Liver (tissue), 9 donors: ENCODE data around the gene THSD7B. TPM values are rescaled to one million over a fixed set of nuclear protein-coding genes. Genes with fewer than 3 reads are reported as not detected.

ENCODE experiments used
- DNase-seq: peaks from one replicate; pipeline ENCODE4 v3.0.0-alpha.2; 2017; ENCODE audit warnings: low spot score
- H3K27ac ChIP-seq, 2 donors: one replicate each; pipeline ENCODE4 v1.7.0; 2013; ENCODE audit warnings: inconsistent platforms in 2 of 2, low read length in 2 of 2, control low read depth in 1 of 2, low read depth in 1 of 2, mild to moderate bottlenecking in 1 of 2
- H3K27me3 ChIP-seq, 4 donors: one replicate each; pipeline versions ENCODE4 v1.6.1 to v1.7.0; 2013; ENCODE audit warnings: low read length in 3 of 4, inconsistent platforms in 1 of 4, mild to moderate bottlenecking in 1 of 4, moderate library complexity in 1 of 4; ENCODE audit not compliant: control insufficient read depth in 4 of 4, insufficient read depth in 4 of 4
- H3K36me3 ChIP-seq, 4 donors: one replicate each; pipeline versions ENCODE4 v1.6.1 to v1.7.0; 2013; ENCODE audit warnings: low read length in 3 of 4, mild to moderate bottlenecking in 3 of 4, low read depth in 1 of 4, moderate library complexity in 1 of 4; ENCODE audit not compliant: control insufficient read depth in 4 of 4, insufficient read depth in 3 of 4
- H3K4me1 ChIP-seq, 4 donors: one replicate each; pipeline versions ENCODE4 v1.6.1 to v1.7.0; 2013; ENCODE audit warnings: low read length in 3 of 4, mild to moderate bottlenecking in 3 of 4, moderate library complexity in 1 of 4; ENCODE audit not compliant: control insufficient read depth in 4 of 4, insufficient read depth in 4 of 4
- H3K4me3 ChIP-seq, 3 donors: one replicate each; pipeline versions ENCODE4 v1.6.1 to v1.7.0; 2013; ENCODE audit warnings: low read length in 3 of 3, control low read depth in 1 of 3, low read depth in 1 of 3, mild to moderate bottlenecking in 1 of 3
- H3K9ac ChIP-seq, 2 donors: one replicate each; pipeline ENCODE4 v1.7.0; 2013; ENCODE audit warnings: low read length in 2 of 2, mild to moderate bottlenecking in 2 of 2, moderate library complexity in 2 of 2, control low read depth in 1 of 2, low read depth in 1 of 2
- H3K9me3 ChIP-seq, 4 donors: one replicate each; pipeline versions ENCODE4 v1.6.1 to v1.7.0; 2013; ENCODE audit warnings: low read length in 3 of 4; ENCODE audit not compliant: control insufficient read depth in 4 of 4
- EGR1 ChIP-seq, 2 donors: IDR thresholded peaks; 2 replicates each; pipeline ENCODE4 v1.6.1; 2016 to 2018; ENCODE audit warnings: antibody characterized with exemption in 2 of 2, low read depth in 2 of 2
- FOXA1 ChIP-seq: IDR thresholded peaks from 2 replicates; pipeline ENCODE4 v1.6.1; 2016; ENCODE audit warnings: antibody characterized with exemption
- FOXA2 ChIP-seq: IDR thresholded peaks from 2 replicates; pipeline ENCODE4 v1.6.1; 2016; ENCODE audit warnings: antibody characterized with exemption
- GABPA ChIP-seq, 2 donors: IDR thresholded peaks in 1 of 2; conservative IDR thresholded peaks in 1 of 2; 2 replicates each; pipeline ENCODE4 v1.6.1; 2016; ENCODE audit warnings: antibody characterized with exemption in 2 of 2, mild to moderate bottlenecking in 1 of 2, moderate library complexity in 1 of 2
- HNF4A ChIP-seq, 2 donors: conservative IDR thresholded peaks; 2 replicates each; pipeline ENCODE4 v1.6.1; 2016; ENCODE audit warnings: antibody characterized with exemption in 2 of 2, mild to moderate bottlenecking in 2 of 2
- HNF4G ChIP-seq: IDR thresholded peaks from 2 replicates; pipeline ENCODE4 v1.6.1; 2016; ENCODE audit warnings: antibody characterized with exemption
- JUND ChIP-seq, 2 donors: IDR thresholded peaks; 2 replicates each; pipeline ENCODE4 v1.6.1; 2016; ENCODE audit warnings: antibody characterized with exemption in 2 of 2
- NR2F2 ChIP-seq: IDR thresholded peaks from 2 replicates; pipeline ENCODE4 v1.6.1; 2016; ENCODE audit warnings: antibody characterized with exemption
- RAD21 ChIP-seq, 2 donors: IDR thresholded peaks; 2 replicates each; pipeline ENCODE4 v1.6.1; 2016; ENCODE audit warnings: antibody characterized with exemption in 2 of 2, mild to moderate bottlenecking in 2 of 2
- RXRA ChIP-seq, 2 donors: IDR thresholded peaks; 2 replicates each; pipeline ENCODE4 v1.6.1; 2017 to 2018; ENCODE audit warnings: antibody characterized with exemption in 2 of 2, mild to moderate bottlenecking in 1 of 2
- SP1 ChIP-seq: IDR thresholded peaks from 2 replicates; pipeline ENCODE4 v1.6.1; 2018; ENCODE audit warnings: antibody characterized with exemption, mild to moderate bottlenecking
- TAF1 ChIP-seq: conservative IDR thresholded peaks from 2 replicates; pipeline ENCODE4 v1.6.1; 2016; ENCODE audit warnings: antibody characterized with exemption, mild to moderate bottlenecking
- YY1 ChIP-seq: IDR thresholded peaks from 2 replicates; pipeline ENCODE4 v1.6.1; 2016; ENCODE audit warnings: antibody characterized with exemption, mild to moderate bottlenecking
- WGBS: extraction: QIAGEN DNeasy Blood & Tissue Kit; methylation state at CpG from one replicate; pipeline ENCODE4 v1.1.7; 2013; 5-methylcytosine and 5-hydroxymethylcytosine counted together
- polyA plus RNA-seq, 2 donors: library from polyadenylated mRNA; stranded (reverse) in 1 of 2; unstranded in 1 of 2; fragments of 200-250 nt in 1 of 2; fragments of >200 nt in 1 of 2; fragmentation: Nextera tagmentation in 1 of 2; extraction: Ambion mirVana in 1 of 2; gene quantifications; one replicate each; pipeline versions ENCODE4 v1.2.1 to v1.2.3, GENCODE V29; 2013 to 2015
- total RNA-seq, 2 donors: library from RNA; depleted of rRNA; stranded (reverse); fragments of >200 nt; gene quantifications; one replicate each; pipeline ENCODE4 v1.2.3, GENCODE V29; 2014
- TF ChIP-seq, protein P1 (sequence below): IDR thresholded peaks from 2 replicates; pipeline ENCODE4 v1.6.1; 2016; ENCODE audit warnings: antibody characterized with exemption
- TF ChIP-seq, protein P2 (sequence below): IDR thresholded peaks from 2 replicates; pipeline ENCODE4 v1.6.1; 2016; ENCODE audit warnings: antibody characterized with exemption, mild to moderate bottlenecking
- TF ChIP-seq, protein P3 (sequence below): fragments of 150-350 bp; IDR thresholded peaks from 2 replicates; pipeline ENCODE4 v1.5.1; 2017; ENCODE audit warnings: improper control_type of control experiment, low read depth, low read length; ENCODE audit not compliant: missing input control
- TF ChIP-seq, protein P4 (sequence below): IDR thresholded peaks from 2 replicates; pipeline ENCODE4 v1.6.1; 2016; ENCODE audit warnings: antibody characterized with exemption
- TF ChIP-seq, protein P5 (sequence below): IDR thresholded peaks from 2 replicates; pipeline ENCODE4 v1.6.1; 2016; ENCODE audit warnings: antibody characterized with exemption
- donor health status: healthy.
- donor health status: healthy.
- donor health status: healthy.
- donor health status: healthy.
- donor health status: healthy.

The THSD7B gene
- total and polyA plus RNA-seq, 4 donors = 0.01 to 0.75 (median 0.42) TPM; not detected in 1

DNA sequence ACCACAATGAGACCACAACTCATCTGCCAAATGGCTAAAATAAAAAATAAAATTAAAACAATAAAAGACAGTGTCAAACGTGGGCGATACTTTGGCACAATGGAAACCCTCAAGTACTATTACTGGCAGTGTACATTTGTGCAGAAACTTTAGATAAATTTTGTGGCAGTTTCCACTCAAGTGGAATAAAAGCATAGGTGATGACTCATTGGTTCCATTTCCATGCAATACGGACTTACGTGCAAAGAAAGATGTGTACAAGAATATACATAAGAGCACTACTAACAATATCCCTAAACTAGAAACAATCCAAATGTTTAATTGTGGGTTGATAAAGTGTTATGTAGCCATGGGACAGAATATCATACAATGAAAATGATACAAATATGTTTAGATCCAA lies 940.0 kb downstream of the THSD7B start:
- 80% methylated on average over 4 of the region's 4 CpGs for WGBS
- no peak for TF ChIP-seq SP1
- TF ChIP-seq FOXA1 = no peak
- TF ChIP-seq, protein P1, sequence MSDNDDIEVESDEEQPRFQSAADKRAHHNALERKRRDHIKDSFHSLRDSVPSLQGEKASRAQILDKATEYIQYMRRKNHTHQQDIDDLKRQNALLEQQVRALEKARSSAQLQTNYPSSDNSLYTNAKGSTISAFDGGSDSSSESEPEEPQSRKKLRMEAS = no peak
- TF ChIP-seq NR2F2 = no peak
- no peak for TF ChIP-seq TAF1
- no peak for TF ChIP-seq YY1
- no peak for TF ChIP-seq RXRA (IDR thresholded peaks at IDR 0.05)
- TF ChIP-seq, protein P2, sequence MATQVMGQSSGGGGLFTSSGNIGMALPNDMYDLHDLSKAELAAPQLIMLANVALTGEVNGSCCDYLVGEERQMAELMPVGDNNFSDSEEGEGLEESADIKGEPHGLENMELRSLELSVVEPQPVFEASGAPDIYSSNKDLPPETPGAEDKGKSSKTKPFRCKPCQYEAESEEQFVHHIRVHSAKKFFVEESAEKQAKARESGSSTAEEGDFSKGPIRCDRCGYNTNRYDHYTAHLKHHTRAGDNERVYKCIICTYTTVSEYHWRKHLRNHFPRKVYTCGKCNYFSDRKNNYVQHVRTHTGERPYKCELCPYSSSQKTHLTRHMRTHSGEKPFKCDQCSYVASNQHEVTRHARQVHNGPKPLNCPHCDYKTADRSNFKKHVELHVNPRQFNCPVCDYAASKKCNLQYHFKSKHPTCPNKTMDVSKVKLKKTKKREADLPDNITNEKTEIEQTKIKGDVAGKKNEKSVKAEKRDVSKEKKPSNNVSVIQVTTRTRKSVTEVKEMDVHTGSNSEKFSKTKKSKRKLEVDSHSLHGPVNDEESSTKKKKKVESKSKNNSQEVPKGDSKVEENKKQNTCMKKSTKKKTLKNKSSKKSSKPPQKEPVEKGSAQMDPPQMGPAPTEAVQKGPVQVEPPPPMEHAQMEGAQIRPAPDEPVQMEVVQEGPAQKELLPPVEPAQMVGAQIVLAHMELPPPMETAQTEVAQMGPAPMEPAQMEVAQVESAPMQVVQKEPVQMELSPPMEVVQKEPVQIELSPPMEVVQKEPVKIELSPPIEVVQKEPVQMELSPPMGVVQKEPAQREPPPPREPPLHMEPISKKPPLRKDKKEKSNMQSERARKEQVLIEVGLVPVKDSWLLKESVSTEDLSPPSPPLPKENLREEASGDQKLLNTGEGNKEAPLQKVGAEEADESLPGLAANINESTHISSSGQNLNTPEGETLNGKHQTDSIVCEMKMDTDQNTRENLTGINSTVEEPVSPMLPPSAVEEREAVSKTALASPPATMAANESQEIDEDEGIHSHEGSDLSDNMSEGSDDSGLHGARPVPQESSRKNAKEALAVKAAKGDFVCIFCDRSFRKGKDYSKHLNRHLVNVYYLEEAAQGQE = no peak
- Histone ChIP-seq H3K27ac (no peak overlapping the region), H3K9me3 (peaks cover 0 to 7% (median 2%) of the 10 kb centered on the region in 4 donors), H3K9ac (no peak overlapping the region), H3K4me1 (no peaks in the 10 kb centered on the region), H3K4me3 (no peak overlapping the region), H3K36me3 (no peaks in the 10 kb centered on the region), H3K27me3 (no peaks in the 10 kb centered on the region)
- no peak for DNase-seq

DNA sequence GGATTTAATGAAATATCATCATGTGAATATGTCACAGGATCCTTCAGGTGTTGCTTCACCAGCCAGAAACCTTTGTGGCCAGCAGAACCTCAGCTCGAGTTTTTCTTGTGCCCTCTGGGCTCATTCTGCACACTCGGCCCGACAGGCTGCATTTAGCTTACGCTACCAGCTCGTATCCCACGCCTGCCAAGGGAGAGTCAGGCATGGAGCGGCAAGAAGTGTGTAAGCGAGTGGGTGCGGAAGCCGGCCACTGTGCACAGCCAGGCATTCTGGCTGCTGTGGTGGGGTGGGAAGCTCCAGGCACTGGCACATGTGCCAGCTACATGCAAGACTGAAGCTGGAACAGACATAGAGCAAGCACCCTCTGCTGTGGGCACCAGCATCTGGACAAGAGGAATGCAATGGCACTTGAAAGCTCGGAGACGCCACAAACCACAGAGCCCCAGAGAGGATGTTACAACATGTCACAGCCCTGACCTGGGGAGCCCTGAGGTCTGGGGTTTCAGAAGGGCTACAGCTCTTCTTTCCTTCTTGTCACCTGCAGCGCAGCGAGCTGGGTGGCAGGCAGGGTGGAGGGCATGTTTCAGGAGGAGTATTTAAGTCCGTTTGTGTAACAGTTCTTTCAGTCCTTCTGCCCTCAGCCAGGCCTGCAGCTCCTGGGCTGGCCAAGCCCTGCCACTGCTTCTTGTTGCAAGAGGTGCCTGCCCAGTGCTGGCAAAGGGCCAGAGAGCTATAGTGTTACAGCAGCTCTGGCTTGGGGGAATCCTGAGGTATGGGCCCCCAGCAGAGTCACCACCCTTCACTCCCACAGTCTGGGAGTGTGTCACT lies 941.7 kb downstream of the THSD7B start:
- TF ChIP-seq, protein P2 = no peak
- no peak for TF ChIP-seq HNF4A (conservative IDR thresholded peaks at IDR 0.05)
- TF ChIP-seq RAD21 (IDR thresholded peaks at IDR 0.05) = no peak
- no peak for TF ChIP-seq SP1
- TF ChIP-seq, protein P1 = no peak
- TF ChIP-seq RXRA (IDR thresholded peaks at IDR 0.05) = no peak
- TF ChIP-seq, protein P3, sequence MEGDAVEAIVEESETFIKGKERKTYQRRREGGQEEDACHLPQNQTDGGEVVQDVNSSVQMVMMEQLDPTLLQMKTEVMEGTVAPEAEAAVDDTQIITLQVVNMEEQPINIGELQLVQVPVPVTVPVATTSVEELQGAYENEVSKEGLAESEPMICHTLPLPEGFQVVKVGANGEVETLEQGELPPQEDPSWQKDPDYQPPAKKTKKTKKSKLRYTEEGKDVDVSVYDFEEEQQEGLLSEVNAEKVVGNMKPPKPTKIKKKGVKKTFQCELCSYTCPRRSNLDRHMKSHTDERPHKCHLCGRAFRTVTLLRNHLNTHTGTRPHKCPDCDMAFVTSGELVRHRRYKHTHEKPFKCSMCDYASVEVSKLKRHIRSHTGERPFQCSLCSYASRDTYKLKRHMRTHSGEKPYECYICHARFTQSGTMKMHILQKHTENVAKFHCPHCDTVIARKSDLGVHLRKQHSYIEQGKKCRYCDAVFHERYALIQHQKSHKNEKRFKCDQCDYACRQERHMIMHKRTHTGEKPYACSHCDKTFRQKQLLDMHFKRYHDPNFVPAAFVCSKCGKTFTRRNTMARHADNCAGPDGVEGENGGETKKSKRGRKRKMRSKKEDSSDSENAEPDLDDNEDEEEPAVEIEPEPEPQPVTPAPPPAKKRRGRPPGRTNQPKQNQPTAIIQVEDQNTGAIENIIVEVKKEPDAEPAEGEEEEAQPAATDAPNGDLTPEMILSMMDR = no peak
- TF ChIP-seq, protein P4, sequence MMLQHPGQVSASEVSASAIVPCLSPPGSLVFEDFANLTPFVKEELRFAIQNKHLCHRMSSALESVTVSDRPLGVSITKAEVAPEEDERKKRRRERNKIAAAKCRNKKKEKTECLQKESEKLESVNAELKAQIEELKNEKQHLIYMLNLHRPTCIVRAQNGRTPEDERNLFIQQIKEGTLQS = no peak
- no peak for TF ChIP-seq YY1
- TF ChIP-seq GABPA (IDR thresholded peaks at IDR 0.05 in 1 of 2, conservative IDR thresholded peaks at IDR 0.05 in 1 of 2) = no peak
- no peak for TF ChIP-seq JUND (IDR thresholded peaks at IDR 0.05)
- TF ChIP-seq, protein P5, sequence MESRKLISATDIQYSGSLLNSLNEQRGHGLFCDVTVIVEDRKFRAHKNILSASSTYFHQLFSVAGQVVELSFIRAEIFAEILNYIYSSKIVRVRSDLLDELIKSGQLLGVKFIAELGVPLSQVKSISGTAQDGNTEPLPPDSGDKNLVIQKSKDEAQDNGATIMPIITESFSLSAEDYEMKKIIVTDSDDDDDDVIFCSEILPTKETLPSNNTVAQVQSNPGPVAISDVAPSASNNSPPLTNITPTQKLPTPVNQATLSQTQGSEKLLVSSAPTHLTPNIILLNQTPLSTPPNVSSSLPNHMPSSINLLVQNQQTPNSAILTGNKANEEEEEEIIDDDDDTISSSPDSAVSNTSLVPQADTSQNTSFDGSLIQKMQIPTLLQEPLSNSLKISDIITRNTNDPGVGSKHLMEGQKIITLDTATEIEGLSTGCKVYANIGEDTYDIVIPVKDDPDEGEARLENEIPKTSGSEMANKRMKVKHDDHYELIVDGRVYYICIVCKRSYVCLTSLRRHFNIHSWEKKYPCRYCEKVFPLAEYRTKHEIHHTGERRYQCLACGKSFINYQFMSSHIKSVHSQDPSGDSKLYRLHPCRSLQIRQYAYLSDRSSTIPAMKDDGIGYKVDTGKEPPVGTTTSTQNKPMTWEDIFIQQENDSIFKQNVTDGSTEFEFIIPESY = no peak
- TF ChIP-seq FOXA2 = no peak
- no peak for TF ChIP-seq HNF4G
- TF ChIP-seq FOXA1 = no peak
- TF ChIP-seq EGR1 (IDR thresholded peaks at IDR 0.05; ENCODE audit: low read depth in 2 of 2) = no peak
- no peak for TF ChIP-seq TAF1
- no peak for TF ChIP-seq NR2F2
- Histone ChIP-seq H3K9me3 (peaks cover 0 to 7% (median 1%) of the 10 kb centered on the region in 4 donors), H3K4me3 (no peak overlapping the region), H3K9ac (no peak overlapping the region), H3K27me3 (no peaks in the 10 kb centered on the region), H3K36me3 (no peaks in the 10 kb centered on the region), H3K4me1 (no peaks in the 10 kb centered on the region), H3K27ac (no peak overlapping the region)
- 84% methylated on average over 15 of the region's 15 CpGs for WGBS
- no peak for DNase-seq
